GM13977 (cell line): ENCODE results near the gene KIF21A.

Experiments used
- DNase-seq: peaks from one replicate; pipeline ENCODE4 v3.0.0; 2012; ENCODE audit warnings: low spot score
- in situ Hi-C: fragments of 300-500 bp; cut with MboI; formaldehyde crosslinking; loops from one replicate; pipeline ENCODE4 v1.12.0; 2022; ENCODE audit warnings: low sequenced_read_pairs, low pct_unique_long_range_greater_than_20kb, mixed read lengths, inconsistent platforms; ENCODE audit not compliant: unreplicated experiment
- TF ChIP-seq, protein P1 (sequence below): IDR thresholded peaks from 2 replicates; pipeline ENCODE4 v1.5.1; 2012; ENCODE audit warnings: mild to moderate bottlenecking, control low read depth; ENCODE audit not compliant: insufficient read depth; ENCODE audit errors: extremely low read depth, missing control alignments

Gene KIF21A

DNA sequence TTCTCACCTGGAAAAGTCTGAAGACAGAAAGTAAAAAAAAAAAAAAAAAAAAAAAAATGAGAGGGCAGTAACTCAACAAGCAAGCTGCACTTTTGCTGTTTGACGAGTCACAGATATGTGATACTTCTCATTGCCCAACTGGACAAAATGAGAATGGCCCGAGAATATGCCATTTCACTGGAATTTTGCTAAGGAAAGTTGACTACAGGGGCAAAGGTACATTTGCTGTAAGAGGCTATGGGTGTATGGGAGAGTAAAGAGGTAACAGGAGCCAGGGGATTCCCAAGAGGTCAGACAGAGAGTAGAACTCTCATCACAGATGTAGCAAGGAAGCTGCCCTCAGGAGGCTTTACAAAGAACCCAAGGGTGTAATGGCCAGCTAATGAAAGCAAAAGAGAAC is 22.9 kb downstream of the KIF21A start:
- DNase-seq: no peak
- TF ChIP-seq, protein P1, sequence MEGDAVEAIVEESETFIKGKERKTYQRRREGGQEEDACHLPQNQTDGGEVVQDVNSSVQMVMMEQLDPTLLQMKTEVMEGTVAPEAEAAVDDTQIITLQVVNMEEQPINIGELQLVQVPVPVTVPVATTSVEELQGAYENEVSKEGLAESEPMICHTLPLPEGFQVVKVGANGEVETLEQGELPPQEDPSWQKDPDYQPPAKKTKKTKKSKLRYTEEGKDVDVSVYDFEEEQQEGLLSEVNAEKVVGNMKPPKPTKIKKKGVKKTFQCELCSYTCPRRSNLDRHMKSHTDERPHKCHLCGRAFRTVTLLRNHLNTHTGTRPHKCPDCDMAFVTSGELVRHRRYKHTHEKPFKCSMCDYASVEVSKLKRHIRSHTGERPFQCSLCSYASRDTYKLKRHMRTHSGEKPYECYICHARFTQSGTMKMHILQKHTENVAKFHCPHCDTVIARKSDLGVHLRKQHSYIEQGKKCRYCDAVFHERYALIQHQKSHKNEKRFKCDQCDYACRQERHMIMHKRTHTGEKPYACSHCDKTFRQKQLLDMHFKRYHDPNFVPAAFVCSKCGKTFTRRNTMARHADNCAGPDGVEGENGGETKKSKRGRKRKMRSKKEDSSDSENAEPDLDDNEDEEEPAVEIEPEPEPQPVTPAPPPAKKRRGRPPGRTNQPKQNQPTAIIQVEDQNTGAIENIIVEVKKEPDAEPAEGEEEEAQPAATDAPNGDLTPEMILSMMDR: no peak
- in situ Hi-C loops: no loop called here

DNA sequence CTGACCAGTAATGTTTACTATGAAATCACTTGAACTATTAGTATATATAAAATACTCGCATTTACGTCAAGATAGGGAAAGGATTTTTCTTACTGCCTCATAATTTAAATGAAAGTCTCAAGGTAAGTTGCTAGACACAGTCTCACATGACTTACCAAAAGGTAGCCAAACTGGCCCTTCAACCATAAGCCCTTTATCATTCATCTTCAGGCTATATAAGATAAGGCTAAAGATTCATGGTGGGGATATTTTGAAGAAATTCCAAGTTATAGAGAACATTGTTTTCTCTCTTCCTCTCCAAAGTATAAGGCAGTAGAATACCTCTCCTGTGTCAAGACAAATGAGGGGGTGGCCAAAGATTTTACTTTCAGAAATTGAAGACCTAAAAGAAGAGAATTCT is 23.4 kb downstream of the KIF21A start:
- DNase-seq: no peak
- in situ Hi-C loops: no loop called here
- TF ChIP-seq, protein P1: no peak

DNA sequence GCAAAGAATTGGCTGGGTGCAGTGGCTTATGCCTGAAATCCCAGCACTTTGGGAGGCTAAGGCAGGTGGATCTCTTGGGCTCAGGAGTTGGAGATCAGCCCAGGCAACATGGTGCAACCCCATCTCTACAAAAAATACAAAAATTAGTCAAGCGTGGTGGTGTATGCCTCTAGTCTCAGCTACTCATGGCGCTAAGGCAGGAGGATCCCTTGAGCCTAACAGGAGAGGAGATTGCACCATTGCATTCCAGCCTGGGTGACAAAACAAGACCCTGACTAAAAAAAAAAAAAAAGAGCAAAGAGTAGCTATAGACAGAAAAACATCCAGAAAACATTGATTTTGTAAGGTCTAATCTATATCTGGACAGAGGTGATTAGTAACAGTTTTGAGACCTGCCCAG is 25.0 kb downstream of the KIF21A start:
- DNase-seq: no peak
- in situ Hi-C loops: no loop called here
- TF ChIP-seq, protein P1: no peak

DNA sequence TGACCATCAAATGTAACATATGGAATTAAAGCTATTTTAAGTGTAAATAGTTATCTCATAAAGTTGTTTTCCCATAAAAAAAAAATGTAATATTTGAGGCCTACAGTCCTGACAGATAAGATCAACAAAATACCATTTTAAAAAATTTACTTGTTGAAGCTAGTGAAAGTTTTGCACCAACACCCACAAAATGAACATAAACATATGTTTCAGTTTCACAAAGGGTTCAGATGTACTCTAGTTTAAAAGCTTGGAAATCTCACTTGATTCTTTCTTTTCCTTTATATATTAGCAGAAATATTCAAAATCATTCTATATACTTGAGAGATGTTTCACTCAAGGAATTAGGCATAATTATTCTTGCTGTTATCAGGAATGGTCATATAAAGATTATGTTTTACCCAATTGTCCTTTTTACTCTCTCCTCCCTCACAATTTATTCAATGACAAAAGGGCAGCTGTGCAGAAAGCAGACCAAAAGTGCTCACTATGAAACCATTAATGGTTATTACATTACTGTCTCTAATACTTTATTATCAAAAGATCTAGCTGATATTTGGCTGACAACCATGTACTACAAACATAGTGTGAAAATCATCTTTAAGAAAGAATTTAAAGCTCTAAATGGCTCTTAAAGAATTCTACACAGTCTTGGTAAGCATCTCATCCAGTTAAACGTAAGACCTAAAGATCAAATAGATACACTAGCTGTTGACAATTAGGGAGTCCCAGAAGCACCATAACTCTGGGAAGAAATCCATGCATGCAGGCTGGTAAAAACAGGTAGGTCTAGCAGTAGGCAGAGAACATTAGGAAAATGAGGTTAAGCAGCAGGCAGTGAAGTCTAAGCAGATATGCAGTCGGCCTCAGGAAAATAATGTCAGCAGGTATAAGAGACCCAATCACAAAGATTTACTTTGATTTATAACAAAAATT is 28.8 kb downstream of the KIF21A start:
- DNase-seq: no peak
- in situ Hi-C loops: no loop called here
- TF ChIP-seq, protein P1: no peak

DNA sequence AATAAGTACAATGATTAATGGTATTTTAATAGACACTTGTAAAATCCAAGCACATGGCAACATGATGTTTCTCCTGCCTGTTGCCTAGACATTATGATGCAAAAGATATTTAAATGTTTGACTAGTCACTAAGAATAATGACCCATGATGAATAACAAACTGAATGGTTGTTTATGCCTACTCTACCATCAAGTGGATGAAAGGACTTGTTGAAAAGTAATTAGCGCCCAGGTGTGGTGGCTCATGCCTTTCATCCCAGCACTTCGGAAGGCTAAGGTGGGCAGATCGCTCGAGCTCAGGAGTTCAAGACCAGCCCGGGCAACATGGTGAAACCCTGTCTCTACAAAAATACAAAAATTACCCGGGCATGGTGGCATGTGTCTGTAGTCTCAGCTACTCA is 30.7 kb downstream of the KIF21A start:
- TF ChIP-seq, protein P1: no peak
- in situ Hi-C loops: no loop called here
- DNase-seq: no peak

DNA sequence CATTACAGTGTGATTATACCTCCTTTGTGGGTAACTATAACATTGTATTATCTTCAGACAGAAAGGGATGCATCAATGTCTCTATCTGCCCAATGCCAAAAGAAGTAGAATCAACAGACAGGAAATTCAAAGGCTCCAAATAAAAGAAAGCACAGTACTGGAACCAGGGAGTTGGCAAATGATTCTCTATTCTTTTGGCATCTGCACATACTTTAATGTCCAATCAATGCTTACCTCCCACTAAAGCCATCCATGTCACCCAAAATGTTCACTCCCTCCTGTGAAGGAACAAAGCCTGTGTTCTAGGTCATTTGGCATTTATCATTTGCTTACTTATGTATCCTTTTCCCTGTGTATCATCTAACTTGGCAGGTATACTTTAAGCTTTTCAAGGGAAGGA is 36.7 kb downstream of the KIF21A start:
- TF ChIP-seq, protein P1: no peak
- in situ Hi-C loops: no loop called here

More for the DNA sequence above, 36.7 kb downstream of the KIF21A start:
- DNase-seq: no peak
